MV-4-11 (cell line): ENCODE measurements around the gene FANCM.

Experiments used
- DNase-seq: peaks from one replicate; lab custom pipeline; 2025; lab: John Stamatoyannopoulos, UW

Gene FANCM

DNA sequence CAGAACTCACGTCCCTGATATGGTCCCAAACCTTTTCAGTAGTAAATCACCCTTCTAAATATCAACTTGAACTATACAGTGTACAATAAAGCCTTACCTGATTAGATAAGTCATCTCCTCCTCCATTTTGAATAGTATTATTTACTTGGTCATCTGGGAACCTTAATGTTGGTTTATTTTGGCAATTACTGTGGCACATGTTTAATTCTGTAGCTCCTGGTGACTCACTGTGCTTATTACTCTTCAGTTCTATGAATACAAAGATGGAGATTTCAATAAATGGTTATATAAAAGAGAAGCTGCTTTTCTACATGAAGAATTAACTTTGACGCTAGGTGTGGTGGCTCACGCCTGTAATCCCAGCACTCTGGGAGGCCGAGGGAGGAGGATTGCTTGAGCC lies 91.8 kb downstream of the FANCM start:
- no peak for DNase-seq

DNA sequence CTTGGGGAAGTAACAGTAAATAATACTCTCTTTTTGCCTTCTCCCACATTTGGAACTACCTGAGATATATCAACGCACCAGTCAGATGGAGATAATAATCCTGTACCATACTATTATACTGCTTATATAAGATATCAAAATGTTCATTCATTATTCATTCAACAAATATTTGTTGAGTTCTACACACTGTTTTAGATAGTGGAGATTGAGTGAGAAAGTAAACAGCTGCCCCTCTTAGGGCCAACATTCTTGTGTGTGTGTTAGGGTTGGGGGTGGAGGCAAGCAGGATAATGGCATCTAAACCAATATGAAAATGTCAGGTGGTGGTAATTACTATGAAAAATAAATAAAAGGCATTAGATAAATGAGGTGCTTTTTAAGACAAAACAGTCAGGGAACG lies 103.3 kb downstream of the FANCM start:
- no peak for DNase-seq

DNA sequence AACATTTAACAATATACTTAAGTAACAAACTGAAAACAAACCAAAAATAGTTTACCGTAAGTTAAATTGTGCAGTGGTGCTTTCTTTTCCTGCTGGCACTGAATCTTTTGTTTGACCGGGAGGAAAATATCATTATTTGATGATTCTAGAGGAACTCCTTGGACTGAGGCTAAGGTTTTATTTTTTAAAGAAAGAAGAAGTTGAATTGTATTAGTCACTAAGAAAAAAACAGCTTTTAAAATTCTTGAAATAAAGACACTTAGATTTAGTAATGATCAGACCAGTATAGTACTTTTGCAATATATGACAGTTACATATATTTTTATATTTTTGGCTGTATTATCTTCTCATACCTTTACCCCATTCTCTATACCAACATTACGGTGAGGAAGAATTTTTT lies 107.0 kb downstream of the FANCM start:
- peak; percentile 12 for DNase-seq

DNA sequence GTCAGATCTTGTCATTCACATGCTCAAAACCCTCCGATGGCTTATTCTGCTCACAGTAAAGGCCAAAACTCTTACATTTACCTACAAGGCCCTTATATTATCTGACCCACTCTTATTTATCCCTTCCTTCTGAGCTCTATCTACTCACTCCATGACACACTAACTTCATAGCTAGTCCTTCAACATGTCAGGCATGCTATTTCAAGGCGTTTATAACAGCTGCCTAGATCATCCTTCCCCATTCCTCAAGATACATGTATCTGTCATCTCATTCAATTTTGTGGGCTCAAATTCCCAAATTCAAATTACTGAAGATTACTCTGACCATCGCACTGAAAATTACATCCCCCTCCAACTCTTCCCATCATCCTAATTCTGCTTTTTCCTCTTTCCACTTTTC lies 110.4 kb downstream of the FANCM start:
- peak; percentile 3 for DNase-seq

DNA sequence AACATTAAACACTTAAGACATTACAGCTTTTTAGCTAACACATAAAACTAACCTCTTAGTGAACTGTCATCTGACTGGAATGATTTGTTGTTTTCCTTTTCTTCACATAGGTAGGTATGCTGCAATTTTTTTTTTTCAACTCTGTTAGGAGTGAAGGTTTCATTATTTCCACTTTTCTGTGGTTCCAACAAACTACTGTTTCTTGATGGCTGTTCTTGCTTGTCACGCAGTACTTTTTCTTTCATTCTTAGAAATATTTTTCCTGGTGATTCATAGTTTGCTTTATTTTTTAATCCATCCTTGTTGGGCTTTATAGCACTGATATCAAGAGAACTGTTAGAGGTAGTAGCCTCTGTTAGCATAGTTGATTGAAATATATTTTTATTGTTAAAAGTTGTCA lies 111.0 kb downstream of the FANCM start:
- DNase-seq, result no peak

DNA sequence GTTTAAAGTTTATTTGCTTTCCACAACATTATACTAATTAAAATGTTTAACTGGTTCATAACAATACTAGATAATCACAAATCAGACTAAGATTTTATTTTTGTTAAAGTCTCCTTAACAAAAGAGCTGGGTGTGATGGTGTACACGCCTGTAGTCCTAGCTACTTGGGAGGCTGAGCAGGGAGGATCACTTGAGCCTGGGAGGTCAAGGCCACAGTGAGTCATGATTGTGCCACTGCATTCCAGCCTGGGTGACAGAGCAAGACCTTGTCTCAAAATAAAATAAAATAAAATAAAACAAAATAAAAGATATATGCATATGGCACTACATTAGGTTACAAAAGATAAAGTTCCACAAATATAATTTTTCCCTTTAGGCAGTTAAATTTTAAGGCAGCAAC lies 111.7 kb downstream of the FANCM start:
- DNase-seq, result no peak

DNA sequence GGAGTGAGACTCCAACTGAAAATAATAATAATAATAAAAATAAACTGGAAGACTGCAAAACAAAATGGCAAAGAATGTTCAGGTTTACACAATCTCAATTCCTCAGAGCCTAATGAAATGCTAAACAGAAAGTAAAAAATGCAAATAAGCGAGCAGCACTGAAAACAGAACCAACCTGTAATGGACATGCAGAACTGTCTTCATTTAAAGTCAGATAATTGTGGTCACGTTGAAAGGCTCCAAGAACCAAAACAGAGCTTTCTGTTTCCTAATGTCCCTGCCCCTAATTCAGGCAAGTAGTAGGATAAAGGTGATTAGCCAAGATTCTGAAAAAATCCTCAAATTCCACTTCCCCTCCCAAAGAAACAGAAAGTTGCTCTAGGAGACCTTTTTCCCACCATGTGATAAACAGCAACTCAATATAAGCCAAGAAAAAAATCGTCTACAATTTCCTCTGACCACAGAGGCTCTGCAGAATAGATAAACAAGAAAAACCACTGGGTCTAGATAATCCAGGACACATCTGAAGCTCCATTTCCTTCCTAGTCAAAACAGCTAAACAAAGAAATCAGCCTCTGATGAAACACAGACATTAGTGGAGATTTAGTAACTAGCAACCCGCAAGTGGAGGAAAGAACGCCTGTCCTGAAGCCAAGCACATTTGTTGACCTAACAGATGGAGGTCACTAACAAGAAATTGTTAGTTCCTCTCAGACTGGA lies 114.3 kb downstream of the FANCM start:
- peak; percentile 98 for DNase-seq
